ENCODE measurements around the gene ANKRD24.

GRCh38 chr19:4161415-4162077, 20.9 kb upstream of the ANKRD24 start:
- TF ChIP-seq, protein P1, sequence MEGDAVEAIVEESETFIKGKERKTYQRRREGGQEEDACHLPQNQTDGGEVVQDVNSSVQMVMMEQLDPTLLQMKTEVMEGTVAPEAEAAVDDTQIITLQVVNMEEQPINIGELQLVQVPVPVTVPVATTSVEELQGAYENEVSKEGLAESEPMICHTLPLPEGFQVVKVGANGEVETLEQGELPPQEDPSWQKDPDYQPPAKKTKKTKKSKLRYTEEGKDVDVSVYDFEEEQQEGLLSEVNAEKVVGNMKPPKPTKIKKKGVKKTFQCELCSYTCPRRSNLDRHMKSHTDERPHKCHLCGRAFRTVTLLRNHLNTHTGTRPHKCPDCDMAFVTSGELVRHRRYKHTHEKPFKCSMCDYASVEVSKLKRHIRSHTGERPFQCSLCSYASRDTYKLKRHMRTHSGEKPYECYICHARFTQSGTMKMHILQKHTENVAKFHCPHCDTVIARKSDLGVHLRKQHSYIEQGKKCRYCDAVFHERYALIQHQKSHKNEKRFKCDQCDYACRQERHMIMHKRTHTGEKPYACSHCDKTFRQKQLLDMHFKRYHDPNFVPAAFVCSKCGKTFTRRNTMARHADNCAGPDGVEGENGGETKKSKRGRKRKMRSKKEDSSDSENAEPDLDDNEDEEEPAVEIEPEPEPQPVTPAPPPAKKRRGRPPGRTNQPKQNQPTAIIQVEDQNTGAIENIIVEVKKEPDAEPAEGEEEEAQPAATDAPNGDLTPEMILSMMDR (IDR thresholded peaks at IDR 0.05): no peak
- no peak for TF ChIP-seq ZFX (IDR thresholded peaks at IDR 0.05; ENCODE audit: borderline replicate concordance)

All from 22Rv1 (cell line).